HG02763 (cell line): Measurements from ENCODE around the gene RANBP3.
"Not testable (repeated sequence)": the region's sequence is repeated elsewhere in the genome, so short reads cannot be mapped to it uniquely, and the experiment has no call there.

Experiments used
- ATAC-seq: cut with Tn5 transposase; IDR thresholded peaks from one replicate; pipeline ENCODE4 v1.9.1; 2021; ENCODE audit warnings: mild to moderate bottlenecking, moderate library complexity; ENCODE audit not compliant: unreplicated experiment

The RANBP3 gene

GRCh38 chr19:5977785-5978605, at the start of gene RANBP3:
RANBP3 (minus strand) TSS chr19:5978140; CDS start chr19:5978082, 58 bp downstream.
- peak; percentile 91 for ATAC-seq

GRCh38 chr19:6026390-6027227, 48.7 kb upstream of the RANBP3 start:
- no peak for ATAC-seq

- not testable (repeated sequence) for ATAC-seq
Measured at GRCh38 chr19:6024756-6025155, 46.8 kb upstream of the RANBP3 start.

GRCh38 chr19:6023936-6024335, 46.0 kb upstream of the RANBP3 start:
- ATAC-seq, result no peak

- no peak for ATAC-seq
Measured at GRCh38 chr19:6023085-6023682, 45.2 kb upstream of the RANBP3 start.

- ATAC-seq, result no peak
Measured at GRCh38 chr19:6022570-6023064, 44.7 kb upstream of the RANBP3 start.

GRCh38 chr19:6021878-6022569, 44.1 kb upstream of the RANBP3 start:
- no peak for ATAC-seq

GRCh38 chr19:6020972-6021805, 43.2 kb upstream of the RANBP3 start:
- no peak for ATAC-seq

GRCh38 chr19:6020166-6020882, 42.4 kb upstream of the RANBP3 start:
- ATAC-seq, result no peak

GRCh38 chr19:6018786-6019185, 40.8 kb upstream of the RANBP3 start:
- no peak for ATAC-seq

- no peak for ATAC-seq
Measured at GRCh38 chr19:6017576-6017975, 39.6 kb upstream of the RANBP3 start.

GRCh38 chr19:6015841-6016545, 38.1 kb upstream of the RANBP3 start:
- ATAC-seq, result no peak

GRCh38 chr19:6014551-6015135, 36.7 kb upstream of the RANBP3 start:
- no peak for ATAC-seq

- no peak for ATAC-seq
Measured at GRCh38 chr19:6012426-6013170, 34.7 kb upstream of the RANBP3 start.

GRCh38 chr19:6011794-6012193, 33.9 kb upstream of the RANBP3 start:
- no peak for ATAC-seq

GRCh38 chr19:6011206-6011605, 33.3 kb upstream of the RANBP3 start:
- ATAC-seq, result no peak

GRCh38 chr19:6010107-6010506, 32.2 kb upstream of the RANBP3 start:
- ATAC-seq, result no peak

- ATAC-seq, result no peak
Measured at GRCh38 chr19:6007866-6008265, 29.9 kb upstream of the RANBP3 start.
